HepG2 (cell line): Measurements from ENCODE around the gene CHMP6. TPM values are rescaled to one million over a fixed set of nuclear protein-coding genes. Genes with fewer than 3 reads are reported as not detected.

Experiments used
- ATF1 ChIP-seq: IDR thresholded peaks from 2 replicates; pipeline ENCODE4 v1.6.1; 2016; ENCODE audit warnings: mild to moderate bottlenecking, control low read depth
- HDAC1 ChIP-seq: sonication (generic); formaldehyde crosslinking; IDR thresholded peaks from 2 replicates; pipeline ENCODE4 v1.5.1; 2020; ENCODE audit warnings: mild to moderate bottlenecking, missing genetic modification reagents
- HNF4A ChIP-seq: sonication (generic); formaldehyde crosslinking; IDR thresholded peaks from 2 replicates; pipeline ENCODE4 v1.4.0; 2020; ENCODE audit warnings: missing genetic modification reagents
- HNRNPLL ChIP-seq: fragments of 200-400 bp; formaldehyde crosslinking; IDR thresholded peaks from 2 replicates; pipeline ENCODE4 v1.6.1; 2017; ENCODE audit warnings: mild to moderate bottlenecking, low read depth, low read length; ENCODE audit not compliant: poor library complexity, severe bottlenecking
- HOXA9 ChIP-seq: sonication (generic); formaldehyde crosslinking; IDR thresholded peaks from 2 replicates; pipeline ENCODE4 v1.8.1; 2022; ENCODE audit warnings: missing genetic modification reagents, mild to moderate bottlenecking, moderate library complexity, borderline replicate concordance
- IKZF4 ChIP-seq: sonication (generic); formaldehyde crosslinking; IDR thresholded peaks from 2 replicates; pipeline ENCODE4 v1.5.1; 2020; ENCODE audit warnings: borderline replicate concordance, mild to moderate bottlenecking, low read depth, missing genetic modification reagents; ENCODE audit errors: not compliant biosample characterization
- KDM1A ChIP-seq: IDR thresholded peaks from 2 replicates; pipeline ENCODE4 v1.6.1; 2016; ENCODE audit warnings: missing compliant biosample characterization
- KDM5B ChIP-seq: sonication (generic); formaldehyde crosslinking; IDR thresholded peaks from 2 replicates; pipeline ENCODE4 v1.4.0; 2020; ENCODE audit warnings: missing genetic modification reagents, mild to moderate bottlenecking, borderline replicate concordance
- KMT2A ChIP-seq: sonication (generic); formaldehyde crosslinking; IDR thresholded peaks from 2 replicates; pipeline ENCODE4 v1.4.0; 2020; ENCODE audit warnings: missing genetic modification reagents
- MTF2 ChIP-seq: sonication (generic); formaldehyde crosslinking; IDR thresholded peaks from 2 replicates; pipeline ENCODE4 v1.5.0; 2020; ENCODE audit warnings: missing genetic modification reagents, borderline replicate concordance
- NCOA5 ChIP-seq: sonication (generic); formaldehyde crosslinking; IDR thresholded peaks from 2 replicates; pipeline ENCODE4 v1.4.0; 2020; ENCODE audit warnings: missing genetic modification reagents
- NR2F2 ChIP-seq: IDR thresholded peaks from 2 replicates; pipeline ENCODE4 v1.6.1; 2012; ENCODE audit warnings: low read depth, inconsistent platforms, borderline replicate concordance
- PBX2 ChIP-seq: IDR thresholded peaks from 2 replicates; pipeline ENCODE4 v1.6.1; 2016; ENCODE audit warnings: control low read depth
- PRPF4 ChIP-seq: fragments of 200-400 bp; formaldehyde crosslinking; IDR thresholded peaks from 2 replicates; pipeline ENCODE4 v1.6.1; 2016; ENCODE audit warnings: low read length, low read depth; ENCODE audit not compliant: poor library complexity, severe bottlenecking
- SRSF1 ChIP-seq: fragments of 200-400 bp; formaldehyde crosslinking; optimal IDR thresholded peaks from 2 replicates; pipeline ENCODE3; 2017; ENCODE audit warnings: mild to moderate bottlenecking, low read depth, low read length, moderate library complexity
- ZNF260 ChIP-seq: sonication (generic); formaldehyde crosslinking; IDR thresholded peaks from 2 replicates; pipeline ENCODE4 v1.4.0; 2020; ENCODE audit warnings: missing genetic modification reagents, low read depth, mild to moderate bottlenecking, borderline replicate concordance
- ZNF501 ChIP-seq: sonication (generic); formaldehyde crosslinking; IDR thresholded peaks from 2 replicates; pipeline ENCODE4 v1.5.1; 2020; ENCODE audit warnings: mild to moderate bottlenecking, moderate library complexity, missing genetic modification reagents
- ZNF550 ChIP-seq: sonication (generic); formaldehyde crosslinking; IDR thresholded peaks from 2 replicates; pipeline ENCODE4 v1.4.0; 2020; ENCODE audit warnings: mild to moderate bottlenecking, missing genetic modification reagents, borderline replicate concordance
- ZNF572 ChIP-seq: sonication (generic); formaldehyde crosslinking; IDR thresholded peaks from 2 replicates; pipeline ENCODE4 v1.5.1; 2020; ENCODE audit warnings: mild to moderate bottlenecking, missing genetic modification reagents
- ZNF784 ChIP-seq: sonication (generic); formaldehyde crosslinking; IDR thresholded peaks from 2 replicates; pipeline ENCODE4 v1.5.1; 2020; ENCODE audit warnings: missing genetic modification reagents, mild to moderate bottlenecking, borderline replicate concordance
- polyA plus RNA-seq, 8 experiments: library from polyadenylated mRNA; depleted of rRNA in 3 of 8; stranded (reverse) in 7 of 8; unstranded in 1 of 8; fragments of >200 nt; fragmentation: Illumina TruSeq in 4 of 8; extraction: Trizol in 4 of 8; gene quantifications; 2 replicates each; pipeline versions ENCODE4 v1.2.1 to v1.2.3, GENCODE V29; 2011 to 2016; ENCODE audit warnings: low read depth in 4 of 8, missing spikeins in 1 of 8, mixed read lengths in 1 of 8; ENCODE audit not compliant: insufficient read depth in 1 of 8
- total RNA-seq, 5 experiments: library from RNA; depleted of rRNA; stranded (reverse); fragments of >200 nt; fragmentation: Illumina TruSeq; extraction: Trizol; gene quantifications; 2 replicates each; pipeline ENCODE4 v1.2.3, GENCODE V29; 2016; ENCODE audit warnings: low read depth in 1 of 5
- TF ChIP-seq, protein P1 (sequence below): sonication (generic); formaldehyde crosslinking; IDR thresholded peaks from 2 replicates; pipeline ENCODE4 v1.4.0; 2020; ENCODE audit warnings: missing genetic modification reagents, mild to moderate bottlenecking, borderline replicate concordance
- TF ChIP-seq, protein P2 (sequence below): sonication (generic); formaldehyde crosslinking; IDR thresholded peaks from 2 replicates; pipeline ENCODE4 v1.8.1; 2023; ENCODE audit warnings: mild to moderate bottlenecking, missing genetic modification reagents

The CHMP6 gene
- total and polyA plus RNA-seq, 2 of the 13 experiments (the other 11 are each of a cell fraction or from before 2014, with no cell fraction given) = 11.1 to 24.2 TPM

GRCh38 chr17:81037026-81037797 lies 45.6 kb downstream of the CHMP6 start (continued):
- no peak for TF ChIP-seq MTF2 (CRISPR knock-in tag)
- peak; percentile 60 for TF ChIP-seq HNF4A (CRISPR knock-in tag)
- no peak for TF ChIP-seq NR2F2
- no peak for TF ChIP-seq ATF1 (CRISPR knock-in tag)
- TF ChIP-seq ZNF260 (CRISPR knock-in tag) = 0 out of 2 replicates have a peak, but pooled peaks have one; percentile 57
- TF ChIP-seq, protein P1, sequence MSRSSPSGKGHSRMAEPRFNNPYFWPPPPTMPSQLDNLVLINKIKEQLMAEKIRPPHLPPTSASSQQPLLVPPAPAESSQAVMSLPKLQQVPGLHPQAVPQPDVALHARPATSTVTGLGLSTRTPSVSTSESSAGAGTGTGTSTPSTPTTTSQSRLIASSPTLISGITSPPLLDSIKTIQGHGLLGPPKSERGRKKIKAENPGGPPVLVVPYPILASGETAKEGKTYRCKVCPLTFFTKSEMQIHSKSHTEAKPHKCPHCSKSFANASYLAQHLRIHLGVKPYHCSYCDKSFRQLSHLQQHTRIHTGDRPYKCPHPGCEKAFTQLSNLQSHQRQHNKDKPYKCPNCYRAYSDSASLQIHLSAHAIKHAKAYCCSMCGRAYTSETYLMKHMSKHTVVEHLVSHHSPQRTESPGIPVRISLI (CRISPR knock-in tag) = no peak
- TF ChIP-seq ZNF784 (CRISPR knock-in tag) = no peak
- no peak for TF ChIP-seq ZNF550 (CRISPR knock-in tag)
- no peak for TF ChIP-seq KDM1A (CRISPR knock-in tag)
- peak; percentile 24 for TF ChIP-seq PRPF4
- TF ChIP-seq SRSF1 = no peak
- TF ChIP-seq ZNF501 (CRISPR knock-in tag) = 0 out of 2 replicates have a peak, but pooled peaks have one; percentile 18
- peak; percentile 35 for TF ChIP-seq HNRNPLL
- TF ChIP-seq KDM5B (CRISPR knock-in tag) = no peak
- TF ChIP-seq PBX2 (CRISPR knock-in tag) = no peak
- TF ChIP-seq HDAC1 = peak; percentile 72
- TF ChIP-seq IKZF4 (CRISPR knock-in tag) = no peak
- TF ChIP-seq, protein P2, sequence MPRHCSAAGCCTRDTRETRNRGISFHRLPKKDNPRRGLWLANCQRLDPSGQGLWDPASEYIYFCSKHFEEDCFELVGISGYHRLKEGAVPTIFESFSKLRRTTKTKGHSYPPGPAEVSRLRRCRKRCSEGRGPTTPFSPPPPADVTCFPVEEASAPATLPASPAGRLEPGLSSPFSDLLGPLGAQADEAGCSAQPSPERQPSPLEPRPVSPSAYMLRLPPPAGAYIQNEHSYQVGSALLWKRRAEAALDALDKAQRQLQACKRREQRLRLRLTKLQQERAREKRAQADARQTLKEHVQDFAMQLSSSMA (CRISPR knock-in tag) = no peak
- no peak for TF ChIP-seq ZNF572 (CRISPR knock-in tag)
- TF ChIP-seq HOXA9 = 0 out of 2 replicates have a peak, but pooled peaks have one; percentile 38
- no peak for TF ChIP-seq NCOA5
- TF ChIP-seq KMT2A (CRISPR knock-in tag) = no peak
